NCI-H510A treated with DMSO at 0.1 percent for 48 hours (cell line): Measurements from ENCODE around the gene USP30.
"Not testable (repeated sequence)": the region's sequence is repeated elsewhere in the genome, so short reads cannot be mapped to it uniquely, and the experiment has no call there.

ENCODE experiments used
- DNase-seq: peaks from one replicate; lab custom pipeline; 2025; lab: John Stamatoyannopoulos, UW

USP30 gene

GRCh38 chr12:109052414-109053323, at the start of gene USP30:
TSS of gene USP30 (plus strand) at chr12:109052576. CDS start at chr12:109052679, 103 bp downstream.
- DNase-seq: peak; percentile 81

- DNase-seq: no peak
Measured at GRCh38 chr12:109004017-109004416, 48.4 kb upstream of the USP30 start.

GRCh38 chr12:109009766-109010165, 42.6 kb upstream of the USP30 start:
- DNase-seq: no peak

- no peak for DNase-seq
Measured at GRCh38 chr12:109010259-109010658, 42.1 kb upstream of the USP30 start.

GRCh38 chr12:109014984-109015765, 37.2 kb upstream of the USP30 start:
- DNase-seq: no peak

- no peak for DNase-seq
Measured at GRCh38 chr12:109016016-109016415, 36.4 kb upstream of the USP30 start.

- DNase-seq: no peak
Measured at GRCh38 chr12:109016978-109017377, 35.4 kb upstream of the USP30 start.

GRCh38 chr12:109018296-109018695, 34.1 kb upstream of the USP30 start:
- DNase-seq: no peak

GRCh38 chr12:109020146-109020795, 32.1 kb upstream of the USP30 start:
- DNase-seq: peak; percentile 34

GRCh38 chr12:109020796-109021380, 31.5 kb upstream of the USP30 start, which contains the start of gene SVOP:
TSS of gene SVOP (minus strand) at chr12:109021068. CDS start at chr12:109020868, 200 bp downstream.
- peak; percentile 50 for DNase-seq

GRCh38 chr12:109027767-109028166, 24.6 kb upstream of the USP30 start:
- no peak for DNase-seq

- DNase-seq: not testable (repeated sequence)
Measured at GRCh38 chr12:109028624-109029023, 23.8 kb upstream of the USP30 start.

- DNase-seq: no peak
Measured at GRCh38 chr12:109029411-109029810, 23.0 kb upstream of the USP30 start.

GRCh38 chr12:109033239-109034196, 18.9 kb upstream of the USP30 start:
- peak; percentile 46 for DNase-seq

- no peak for DNase-seq
Measured at GRCh38 chr12:109036975-109037374, 15.4 kb upstream of the USP30 start.

- DNase-seq: no peak
Measured at GRCh38 chr12:109044241-109044640, 8.1 kb upstream of the USP30 start.

GRCh38 chr12:109047081-109047805, 5.1 kb upstream of the USP30 start:
- no peak for DNase-seq

GRCh38 chr12:109048706-109049105, 3.7 kb upstream of the USP30 start:
- not testable (repeated sequence) for DNase-seq

GRCh38 chr12:109049794-109050193, 2.6 kb upstream of the USP30 start:
- DNase-seq: not testable (repeated sequence)

- no peak for DNase-seq
Measured at GRCh38 chr12:109052097-109052413, 321 bp upstream of the USP30 start.
